Hematopoietic multipotent progenitor cell (in vitro differentiated cells): ENCODE measurements around the gene BABAM2. TPM values are rescaled to one million over a fixed set of nuclear protein-coding genes. Genes with fewer than 3 reads are reported as not detected.
"Not testable (repeated sequence)": the region's sequence is repeated elsewhere in the genome, so short reads cannot be mapped to it uniquely, and the experiment has no call there.

Experiments used
- DNase-seq, 3 donors: peaks; one replicate each; pipeline ENCODE4 v3.0.0-alpha.2; 2011 to 2015; ENCODE audit warnings: low read depth in 2 of 3, low spot score in 2 of 3
- total RNA-seq: library from RNA; depleted of rRNA; stranded (reverse); fragments of >200 nt; gene quantifications from one replicate; pipeline ENCODE4 v1.2.3, GENCODE V29; 2012

The BABAM2 gene
- total RNA-seq, 1 donor: 26.9 TPM

DNA sequence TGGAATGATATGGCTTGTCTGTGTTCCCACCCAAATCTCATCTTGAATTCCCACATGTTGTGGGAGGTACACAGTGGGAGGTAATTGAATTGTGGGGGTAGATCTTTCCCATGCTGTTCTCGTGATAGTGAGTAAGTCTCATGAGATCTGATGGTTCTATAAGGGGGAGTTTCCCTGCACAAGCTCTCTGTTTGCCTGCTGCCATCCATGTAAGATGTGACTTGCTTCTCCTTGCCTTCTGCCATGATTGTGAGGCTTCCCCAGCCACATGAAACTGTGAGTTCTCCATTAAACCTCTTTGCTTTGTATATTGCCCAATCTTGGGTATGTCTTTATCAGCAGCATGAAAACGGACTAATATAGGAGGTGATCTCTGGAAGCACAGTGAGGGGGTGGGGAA lies 78.4 kb downstream of the BABAM2 start:
- not testable (repeated sequence) for DNase-seq

DNA sequence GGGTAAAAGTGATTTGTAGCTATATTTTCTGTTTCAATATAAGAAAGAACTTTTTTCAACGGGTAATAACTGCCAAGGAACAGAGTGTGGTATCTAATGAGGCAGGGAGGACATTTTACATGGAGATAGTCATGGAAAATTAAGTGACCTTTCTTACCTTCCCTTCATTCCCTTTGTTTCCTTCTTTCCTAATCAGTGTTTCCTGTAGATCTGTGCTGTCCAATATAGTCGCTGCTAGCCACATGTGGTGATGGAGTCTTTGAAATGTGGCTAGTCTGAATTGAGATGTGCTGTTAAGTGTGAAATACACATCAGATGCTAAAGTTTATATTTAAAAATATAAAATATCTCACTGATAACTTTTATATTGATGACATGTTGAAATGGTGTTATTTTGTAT lies 81.8 kb downstream of the BABAM2 start:
- DNase-seq: no peak

DNA sequence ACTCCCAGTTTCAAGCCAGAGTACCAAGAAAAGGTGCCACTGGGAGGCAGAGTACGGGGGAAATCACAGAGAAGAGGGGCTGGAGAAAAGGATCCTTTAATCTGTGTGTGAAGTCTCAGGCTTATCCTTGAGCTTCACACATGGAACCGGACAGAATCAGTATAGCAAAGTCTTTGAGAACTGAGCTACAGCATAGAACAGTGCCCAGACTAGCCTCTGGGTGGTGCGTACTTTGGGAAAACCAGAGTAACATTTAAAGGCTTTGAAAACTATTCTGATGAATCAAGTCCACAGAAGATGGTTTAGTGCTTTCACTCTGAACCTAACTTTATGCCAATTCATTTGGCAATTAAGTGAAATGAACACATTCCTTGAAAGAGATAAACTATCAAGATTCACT lies 83.1 kb downstream of the BABAM2 start:
- DNase-seq: no peak

DNA sequence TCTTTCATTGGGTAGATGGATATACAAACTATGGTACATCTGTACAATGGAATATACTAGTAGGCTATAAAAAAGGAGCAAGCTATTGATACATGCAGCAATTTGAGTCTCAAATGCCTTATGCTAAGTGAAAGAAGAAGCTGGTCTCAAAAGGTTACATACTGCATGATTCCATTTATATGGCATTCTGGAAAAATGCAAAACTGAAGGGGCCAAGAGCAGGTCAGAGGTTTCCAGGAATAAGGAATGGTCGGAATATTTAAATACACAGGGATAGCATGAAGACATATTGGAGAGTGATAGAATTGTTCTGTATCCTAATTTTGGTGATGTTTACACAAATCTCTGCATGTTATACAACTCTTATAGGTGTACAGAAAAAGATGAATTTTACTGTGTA lies 85.8 kb downstream of the BABAM2 start:
- no peak for DNase-seq

DNA sequence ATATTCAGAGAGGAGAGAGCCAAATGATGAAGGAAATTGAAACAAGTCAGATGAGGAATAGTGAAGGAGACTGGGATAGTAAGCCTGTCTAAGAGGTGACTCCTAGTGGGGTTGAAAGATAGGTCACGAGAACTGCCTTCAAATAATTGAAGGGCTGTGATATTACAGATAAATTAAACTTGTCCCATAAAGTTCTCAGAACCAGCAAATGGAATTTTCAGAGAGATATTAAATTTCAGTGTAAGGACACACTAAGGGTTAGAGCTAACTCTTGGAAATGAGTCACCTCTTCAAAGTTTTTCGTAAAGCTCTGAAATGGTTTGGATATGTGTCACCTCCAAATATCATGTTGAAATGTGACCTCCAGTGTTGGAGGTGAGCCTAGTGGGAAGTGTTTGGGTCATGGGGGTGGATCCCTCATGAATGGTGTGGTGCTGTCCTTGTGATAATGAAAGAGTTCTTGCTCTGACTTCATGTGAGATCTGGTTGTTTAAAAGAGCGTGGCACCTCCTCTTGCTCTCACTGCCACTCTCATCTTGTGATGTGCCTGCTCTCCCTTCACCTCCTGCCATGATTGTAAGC lies 87.3 kb downstream of the BABAM2 start:
- no peak for DNase-seq

DNA sequence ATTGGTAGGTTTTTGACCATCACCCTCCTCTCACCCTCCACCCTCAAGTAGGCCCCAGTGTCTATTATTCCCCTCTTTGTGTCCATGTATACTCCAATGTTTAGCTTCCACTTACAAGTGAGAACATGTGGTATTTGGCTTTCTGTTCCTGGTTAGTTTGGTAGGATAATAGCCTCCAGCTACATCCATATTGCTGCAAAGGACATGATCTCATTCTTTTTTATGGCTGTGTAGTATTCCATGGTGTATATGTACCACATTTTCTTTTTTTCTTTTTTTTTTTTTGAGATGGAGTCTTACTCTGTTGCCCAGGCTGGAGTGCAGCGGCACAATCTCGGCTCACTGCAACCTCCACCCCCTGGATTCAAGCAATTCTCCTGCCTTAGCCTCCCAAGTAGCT lies 88.2 kb downstream of the BABAM2 start:
- DNase-seq: not testable (repeated sequence)

DNA sequence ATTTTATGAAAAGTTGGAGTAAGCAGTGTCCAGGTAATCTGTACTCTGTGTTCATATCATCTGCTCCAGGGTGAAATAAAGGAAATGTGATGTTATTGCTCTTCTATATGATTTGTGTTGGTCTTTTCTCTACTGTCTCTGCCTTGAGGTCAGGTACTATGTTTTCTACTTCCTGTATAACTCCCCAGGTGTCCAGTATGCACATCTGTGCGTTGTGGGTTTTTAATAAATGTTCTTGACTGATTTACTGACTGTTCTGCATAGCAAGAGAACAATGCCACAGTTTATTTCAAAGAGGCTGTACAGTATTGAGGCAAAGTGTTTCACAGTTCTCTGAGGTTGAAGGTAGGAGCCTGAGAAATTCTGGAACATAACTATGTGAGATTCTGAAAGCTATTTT lies 89.7 kb downstream of the BABAM2 start:
- DNase-seq: peak in 1 of 3 donors; percentile 29

DNA sequence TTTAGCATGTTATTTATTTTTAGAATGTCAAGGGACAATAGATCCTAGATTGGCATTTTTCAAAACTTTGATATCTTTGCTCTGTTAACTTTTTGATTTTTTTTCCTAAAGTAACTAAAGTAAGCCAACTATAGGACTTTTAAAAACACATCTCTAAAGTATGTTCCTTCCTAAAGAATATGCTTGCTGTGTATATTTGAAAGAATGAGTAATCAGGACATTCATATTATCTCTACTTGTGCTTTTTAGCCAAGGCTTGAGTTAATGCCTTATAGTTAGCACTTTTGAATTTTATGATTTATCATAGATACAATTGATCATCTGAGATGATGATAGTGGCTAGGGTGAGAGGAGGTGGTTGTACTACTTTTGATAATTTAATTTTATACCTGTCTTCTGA lies 93.6 kb downstream of the BABAM2 start:
- no peak for DNase-seq

DNA sequence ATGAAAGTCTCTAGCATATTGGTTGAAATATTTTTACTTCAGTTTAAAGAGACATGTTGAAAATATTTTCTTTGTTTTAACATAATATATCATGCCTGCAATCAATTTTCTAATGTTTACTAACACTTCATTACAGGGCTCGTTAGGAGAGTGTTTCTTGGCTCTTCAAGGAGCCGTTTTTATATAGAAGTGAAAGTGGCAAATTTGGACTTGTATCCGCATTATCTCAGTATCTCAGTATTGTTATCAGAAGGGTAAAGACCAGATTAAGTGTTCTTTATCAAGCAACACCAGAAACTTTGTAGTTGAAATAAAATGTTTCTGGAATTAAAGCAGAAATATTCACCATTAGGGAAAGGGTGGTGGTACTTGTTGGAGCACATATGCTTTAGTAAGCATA lies 97.8 kb downstream of the BABAM2 start:
- no peak for DNase-seq

DNA sequence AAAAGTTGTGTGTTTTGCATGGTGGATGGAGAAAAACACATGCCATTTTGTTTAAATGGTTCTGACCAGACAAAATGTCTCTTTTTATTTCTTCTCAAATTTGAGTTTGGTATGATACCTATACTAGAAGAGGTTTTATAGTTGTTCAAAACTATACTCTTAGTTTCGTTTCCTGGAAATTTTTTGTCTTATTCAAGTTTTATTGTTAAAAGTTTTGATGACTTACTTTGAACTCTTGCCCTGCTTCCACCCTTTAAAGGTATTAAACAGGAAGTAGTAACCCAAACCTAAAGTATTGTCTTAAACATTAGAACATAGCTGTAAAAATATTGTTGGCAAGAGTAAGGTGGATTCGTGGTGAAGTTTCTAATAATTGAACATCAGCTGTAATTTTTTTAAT lies 98.2 kb downstream of the BABAM2 start:
- no peak for DNase-seq

DNA sequence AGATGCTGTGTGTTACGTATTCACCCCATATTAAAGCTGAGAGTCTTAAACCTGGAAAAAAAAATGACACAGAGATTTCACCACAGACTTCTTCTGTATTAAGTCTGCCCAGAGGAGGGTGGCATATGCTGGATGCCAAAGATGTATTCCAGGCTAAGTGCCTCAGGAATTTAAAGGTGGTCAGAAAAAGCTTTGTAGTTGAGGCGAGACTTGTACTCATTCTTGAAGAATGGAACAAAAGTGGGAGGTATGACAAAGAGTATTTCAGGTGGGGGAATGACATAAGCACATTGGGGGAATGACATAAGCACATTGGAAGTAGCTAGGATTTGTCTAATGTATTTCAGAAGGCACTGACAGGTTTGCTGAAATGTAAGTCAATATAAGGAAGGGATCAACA lies 98.6 kb downstream of the BABAM2 start:
- DNase-seq: no peak

DNA sequence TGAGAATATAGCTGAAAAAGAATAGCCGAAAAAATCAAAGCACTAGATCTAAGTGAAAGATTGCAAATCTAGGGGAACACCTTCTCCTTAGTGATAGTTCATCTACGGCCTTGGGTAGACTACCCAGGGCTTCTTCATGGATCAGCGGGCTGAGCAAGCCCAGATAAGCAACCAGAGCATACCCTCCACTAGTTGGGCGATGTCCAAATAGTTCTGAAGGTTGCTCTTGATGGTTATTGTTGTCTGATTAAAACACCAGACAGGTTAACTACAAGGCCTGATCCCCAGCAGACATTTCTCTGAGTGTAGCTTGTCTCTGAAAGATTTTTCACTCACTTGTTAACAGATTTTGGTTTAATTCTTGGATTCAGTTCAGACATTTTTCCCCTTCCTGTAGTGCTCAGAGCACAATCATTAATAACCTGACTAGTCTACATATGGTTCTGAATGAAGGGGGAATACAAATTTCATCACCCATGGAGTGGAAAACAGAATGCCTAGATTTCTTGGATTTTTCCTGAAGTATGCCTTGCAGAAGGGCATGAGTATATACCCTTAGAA lies 99.6 kb downstream of the BABAM2 start:
- no peak for DNase-seq

DNA sequence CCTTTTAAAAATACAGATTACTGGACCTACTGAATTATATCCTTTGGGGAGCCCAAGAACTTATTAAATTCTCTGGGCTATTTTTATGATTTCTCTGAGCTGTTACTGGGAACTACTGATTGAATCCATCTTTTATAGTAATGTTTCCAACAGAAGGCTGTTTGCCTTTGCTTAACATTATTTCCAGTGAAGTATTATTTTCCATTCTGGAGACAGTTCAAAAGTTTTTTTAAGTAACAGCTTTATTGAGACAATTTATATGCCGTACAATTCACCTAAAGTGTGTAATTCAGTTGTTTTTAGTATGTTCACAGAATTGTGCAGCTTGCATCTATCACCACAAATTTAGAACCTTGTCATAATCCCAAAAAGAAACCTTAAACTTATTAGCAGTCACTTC lies 100.6 kb downstream of the BABAM2 start:
- no peak for DNase-seq

DNA sequence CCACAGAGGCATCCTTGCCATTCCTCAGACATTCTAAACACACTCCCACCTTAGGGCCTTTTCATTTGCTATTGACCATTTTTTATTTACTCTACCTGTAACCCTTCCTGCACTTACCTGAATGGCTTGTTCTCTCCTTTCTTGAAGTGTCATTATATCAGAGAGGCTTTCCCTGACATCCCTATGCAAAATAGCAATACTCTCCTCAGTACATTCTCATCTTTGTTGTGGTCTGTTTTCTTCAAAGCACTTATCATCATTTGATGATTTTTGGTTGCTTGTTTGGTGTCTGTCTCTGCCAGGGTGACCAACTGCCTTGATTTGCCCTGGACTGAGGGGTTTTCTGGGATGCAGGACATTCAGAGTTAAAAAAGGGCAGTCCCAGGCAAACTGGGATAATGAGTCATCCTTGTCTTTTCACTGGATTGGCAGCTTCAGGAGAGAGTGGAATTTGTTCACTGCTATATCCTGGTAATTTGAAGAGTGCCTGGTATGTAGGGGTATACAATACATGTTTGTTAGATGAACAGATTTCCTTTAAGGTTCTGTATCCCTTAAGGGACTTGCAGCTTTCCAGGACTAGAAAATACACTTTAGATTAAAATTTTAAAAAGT lies 102.4 kb downstream of the BABAM2 start:
- DNase-seq: no peak

DNA sequence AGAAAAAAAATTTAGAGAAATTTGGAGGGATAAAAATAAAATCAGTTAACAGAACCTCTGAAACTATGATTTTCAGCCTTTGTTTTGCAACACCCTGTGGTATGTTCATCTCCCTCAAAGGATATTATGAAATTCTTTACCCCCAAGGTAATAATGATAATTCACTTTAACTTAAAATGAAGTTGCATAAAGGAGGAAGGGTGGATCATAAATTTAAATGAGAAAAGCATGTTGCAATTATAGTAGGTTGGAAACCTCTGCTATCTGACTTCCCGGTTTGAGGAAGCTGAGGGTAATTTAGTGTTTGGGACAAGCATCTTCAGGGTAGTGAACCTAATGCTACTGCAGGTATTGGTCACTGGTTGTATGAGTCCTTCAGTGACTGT lies 102.9 kb downstream of the BABAM2 start:
- DNase-seq: no peak

DNA sequence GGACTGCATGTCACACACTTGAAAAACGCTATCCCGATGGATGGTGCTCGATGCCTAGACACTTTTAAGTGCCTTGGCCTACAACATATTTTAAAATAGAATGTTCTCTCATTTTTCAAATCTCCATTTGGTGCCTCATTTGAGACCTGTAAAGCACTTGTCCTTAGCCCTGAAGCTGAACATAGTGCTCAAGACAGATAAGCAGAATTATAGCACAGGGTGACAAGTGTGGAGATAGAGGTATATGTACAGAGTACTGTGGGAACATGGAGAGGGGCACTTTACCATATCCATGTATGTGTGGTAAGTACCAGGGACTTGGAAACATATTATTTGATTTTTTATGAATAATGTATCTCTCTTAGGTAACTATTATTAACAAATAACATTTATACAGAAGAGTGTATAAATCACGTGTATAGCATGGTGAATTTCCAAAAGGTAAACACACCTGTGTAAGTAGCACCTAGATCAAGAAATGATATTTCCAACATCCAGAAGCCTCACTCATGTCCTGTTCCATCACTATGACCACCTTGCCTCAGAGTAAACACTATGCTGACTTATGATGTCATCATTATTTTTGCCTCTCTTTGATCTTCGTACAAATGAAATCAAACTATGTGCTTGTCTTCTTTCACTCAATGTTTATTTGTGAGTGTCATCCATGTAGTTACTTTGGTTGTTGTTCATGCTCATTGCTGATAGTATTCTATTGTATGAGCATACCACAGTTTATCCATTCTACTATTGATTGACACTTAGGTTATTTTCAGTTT lies 103.6 kb downstream of the BABAM2 start:
- no peak for DNase-seq

DNA sequence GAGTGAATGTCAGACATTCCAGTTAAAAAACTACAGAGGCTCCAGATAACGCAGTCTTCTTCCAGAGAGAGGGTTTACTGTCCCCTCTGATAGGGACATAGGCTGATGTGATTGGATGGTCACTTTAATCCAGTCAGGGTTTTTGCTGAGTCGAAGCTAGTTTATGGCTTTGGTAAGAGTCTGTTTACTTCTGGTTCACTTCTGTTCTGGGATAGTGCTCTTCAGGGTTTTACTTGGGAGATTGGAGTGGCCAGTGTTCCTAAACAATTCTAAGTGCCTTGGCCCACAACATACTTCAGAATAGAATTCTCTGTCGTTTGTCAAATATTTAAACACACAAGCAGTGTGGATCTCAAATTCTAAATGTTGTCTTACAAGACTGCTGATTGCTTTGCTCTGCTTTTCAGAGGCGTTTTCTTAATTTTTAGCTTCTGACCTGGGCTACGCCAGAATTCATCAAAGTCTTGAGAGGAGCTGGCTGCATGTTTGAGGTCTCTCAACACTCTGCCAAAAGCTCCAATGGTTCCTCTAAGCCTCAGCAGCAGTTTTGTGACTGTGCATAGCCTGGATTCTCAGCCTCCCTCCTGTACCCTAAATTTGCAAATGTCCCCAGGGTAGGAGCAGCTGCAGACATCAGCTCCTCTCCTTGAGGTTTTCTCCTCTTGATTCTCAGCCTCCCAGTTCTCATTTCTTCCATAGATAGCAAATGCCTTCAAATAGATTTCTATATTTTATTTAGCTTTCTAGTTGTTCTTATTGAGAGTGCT lies 105.8 kb downstream of the BABAM2 start:
- DNase-seq: no peak

DNA sequence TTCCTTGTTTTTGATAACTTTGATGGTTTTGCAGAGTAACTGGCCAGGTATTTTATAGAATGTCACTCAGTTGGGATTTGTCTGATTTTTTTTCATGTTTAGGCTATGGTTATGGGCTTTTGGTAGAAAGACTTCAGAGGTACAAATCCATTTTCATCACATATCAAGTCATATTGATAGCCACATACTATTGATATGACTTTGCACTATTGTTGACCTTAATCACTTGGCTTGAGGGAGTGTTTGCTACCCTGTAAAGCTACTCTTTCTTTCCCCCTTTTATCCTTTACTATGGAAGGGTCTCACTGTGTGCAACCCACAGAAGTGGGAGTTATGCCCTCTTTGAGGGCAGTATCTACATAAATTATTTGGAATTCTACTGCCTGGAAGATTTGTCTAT lies 109.8 kb downstream of the BABAM2 start:
- DNase-seq: no peak

DNA sequence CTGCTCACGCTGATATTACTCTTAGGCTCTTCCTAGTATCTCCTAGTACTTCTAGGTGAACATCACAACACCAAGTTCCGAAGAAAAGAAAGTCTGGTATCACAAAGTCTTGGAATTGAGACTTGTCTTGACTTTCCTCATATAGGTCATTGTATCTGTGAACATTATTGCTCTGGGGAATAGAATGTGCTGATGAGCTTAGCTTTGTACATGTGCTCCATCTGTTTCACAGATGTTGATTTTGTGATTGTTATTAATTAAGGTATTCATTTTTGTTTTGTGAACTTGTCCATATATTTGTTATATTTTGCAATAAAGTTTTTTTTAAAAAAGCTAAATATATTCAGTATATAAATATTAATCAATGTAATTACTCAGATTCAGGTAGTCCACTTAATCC lies 111.7 kb downstream of the BABAM2 start:
- DNase-seq: no peak

DNA sequence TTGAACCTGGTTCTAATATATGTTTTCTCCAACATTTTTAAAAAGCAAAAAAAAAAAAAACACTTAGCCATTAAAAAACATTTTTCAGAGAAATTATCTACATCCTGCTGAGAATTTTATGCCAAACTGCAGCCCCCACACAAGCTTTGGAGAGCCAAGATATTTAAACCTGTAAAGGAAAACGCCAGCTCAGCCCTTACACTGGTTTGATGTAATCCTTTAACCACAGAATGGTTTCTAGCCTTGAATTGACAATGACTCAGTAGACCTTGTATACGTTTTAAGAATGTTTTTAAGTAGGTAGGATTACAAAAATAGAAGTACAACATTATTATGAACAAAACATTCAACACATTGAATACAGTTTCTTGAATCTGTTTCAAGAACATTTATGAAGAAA lies 113.6 kb downstream of the BABAM2 start:
- no peak for DNase-seq

DNA sequence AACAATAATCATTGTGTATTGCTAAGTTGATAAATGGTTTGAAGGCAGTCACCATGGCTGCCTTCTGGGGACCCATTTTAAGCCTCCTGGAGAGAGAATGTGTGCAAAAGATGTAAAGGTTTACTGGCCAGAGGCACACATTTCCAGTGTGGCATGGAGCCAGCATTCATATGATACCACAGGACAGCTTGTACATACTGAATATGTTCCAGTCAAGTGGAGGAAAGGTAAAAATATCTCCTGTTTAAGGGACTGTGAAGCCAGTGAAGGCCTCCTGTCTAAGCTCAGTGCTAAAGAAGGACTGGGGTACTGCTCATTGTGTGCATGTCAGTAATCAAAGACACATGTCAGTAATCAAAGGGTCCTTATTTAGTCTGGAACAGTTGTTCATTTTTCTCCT lies 119.2 kb downstream of the BABAM2 start:
- no peak for DNase-seq
